ENCODE results near the gene RDH11.
A peak's percentile ranks its signal among the peaks of the same experiment; 100 is the strongest.

RDH11 gene

DNA sequence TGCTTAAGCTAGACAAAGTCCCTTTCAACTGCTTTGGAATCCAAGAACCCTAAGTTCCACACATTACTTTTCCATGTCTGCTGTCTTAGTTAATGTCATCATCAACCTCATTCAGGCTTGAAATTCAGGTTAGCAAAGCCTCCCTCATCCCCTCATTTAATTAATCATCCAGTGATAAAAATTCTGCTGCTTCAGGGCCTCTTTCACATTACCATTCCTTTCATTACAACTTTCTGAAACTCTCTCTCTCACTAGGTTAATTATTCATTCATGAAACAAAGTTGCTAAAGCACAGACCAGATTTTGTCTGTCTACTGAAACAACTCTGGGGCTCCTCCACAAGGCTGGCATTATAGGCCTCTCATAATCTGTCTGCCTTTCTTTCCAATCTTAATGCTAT, 11.7 kb downstream of the RDH11 start:
- H3K27ac Mint-ChIP-seq = no peak overlapping the region
- H3K27me3 Mint-ChIP-seq = no peaks in the 10 kb centered on the region
- DNase-seq (no peak), ATAC-seq (replicated peaks) (no peak)
- no peak overlapping the region for H3K4me3 Mint-ChIP-seq
- H3K36me3 Mint-ChIP-seq = peaks cover 43 to 66% of the 10 kb centered on the region in 2 donors
- peaks cover 13 to 22% of the 10 kb centered on the region in 2 donors for H3K4me1 Mint-ChIP-seq
- no peaks in the 10 kb centered on the region for H3K9me3 Mint-ChIP-seq

DNA sequence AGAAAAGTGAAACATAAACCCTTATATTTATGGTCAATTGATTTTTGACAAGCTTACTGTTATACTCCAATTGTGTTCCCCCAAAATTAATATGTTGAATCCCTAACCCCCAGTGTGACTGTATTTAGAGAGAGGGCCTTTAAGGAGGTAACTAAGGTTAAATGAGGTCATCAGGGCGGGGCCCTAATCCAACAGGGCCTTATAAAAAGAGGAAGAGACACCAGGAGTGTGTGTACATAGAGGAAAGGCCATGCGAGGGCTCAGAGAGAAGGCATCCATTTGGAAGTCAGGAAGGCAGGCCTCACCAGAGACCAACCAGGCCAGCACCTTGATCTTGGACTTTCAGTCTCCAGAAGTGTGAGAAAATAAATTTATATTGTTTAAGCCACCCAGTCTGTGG, 14.6 kb downstream of the RDH11 start:
- Mint-ChIP-seq H3K27me3 (no peaks in the 10 kb centered on the region), H3K27ac (peak overlapping the region; percentile 49), H3K36me3 (peaks cover 31 to 60% of the 10 kb centered on the region in 2 donors), H3K9me3 (no peaks in the 10 kb centered on the region), H3K4me1 (peaks cover 13 to 22% of the 10 kb centered on the region in 2 donors), H3K4me3 (no peak overlapping the region)
- DNase-seq = no peak
- ATAC-seq (replicated peaks) = peak; percentile 67 to 76

DNA sequence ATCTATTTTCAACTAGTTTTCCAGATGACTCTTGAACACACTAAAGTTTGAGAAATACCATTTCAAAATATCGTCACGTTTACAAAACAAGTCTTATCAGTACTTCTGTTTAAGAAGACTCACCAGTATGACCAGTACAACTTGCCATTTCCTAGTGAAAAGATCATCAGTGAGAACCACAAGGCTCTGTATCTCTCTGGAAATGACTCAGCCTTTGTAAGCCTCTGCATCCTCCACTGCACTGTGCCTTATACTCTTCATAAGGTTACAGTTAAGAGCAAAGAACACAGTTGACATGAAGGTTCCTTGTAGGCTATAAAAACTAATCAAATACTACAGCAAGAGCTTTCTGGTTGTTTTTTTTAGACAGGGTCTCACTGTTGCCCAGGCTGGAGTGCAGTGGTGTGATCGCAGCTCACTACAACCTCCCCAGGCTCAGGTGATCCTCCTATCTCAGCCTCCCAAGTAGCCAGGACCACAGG, 15.4 kb downstream of the RDH11 start:
- Mint-ChIP-seq H3K36me3 (peaks cover 28 to 52% of the 10 kb centered on the region in 2 donors), H3K4me1 (peaks cover 13 to 28% of the 10 kb centered on the region in 2 donors), H3K4me3 (no peak overlapping the region), H3K27me3 (no peaks in the 10 kb centered on the region), H3K9me3 (no peaks in the 10 kb centered on the region), H3K27ac (peak overlapping the region; percentile 49)
- ATAC-seq (replicated peaks) (peak; percentile 95), DNase-seq (no peak)

DNA sequence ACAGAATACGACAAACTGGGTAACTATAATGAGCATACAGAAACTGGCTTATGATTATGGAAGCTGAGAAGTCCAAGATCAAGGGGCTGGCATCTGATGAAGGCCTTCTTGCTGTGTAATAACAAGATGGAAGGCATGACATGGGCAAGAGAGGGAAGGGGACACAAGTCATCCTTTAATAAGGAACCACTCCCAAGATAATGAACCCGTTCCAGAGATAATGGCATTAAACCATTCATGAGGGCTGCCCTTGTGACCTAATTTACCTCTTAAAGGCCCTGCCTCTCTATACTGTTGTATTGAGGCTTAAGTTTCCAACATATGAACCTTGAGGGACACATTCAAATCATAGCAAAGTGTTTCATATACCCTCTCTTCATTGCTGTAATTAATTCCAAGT, 16.6 kb downstream of the RDH11 start:
- no peaks in the 10 kb centered on the region for H3K9me3 Mint-ChIP-seq
- ATAC-seq (replicated peaks) (no peak), DNase-seq (no peak)
- peaks cover 11 to 29% of the 10 kb centered on the region in 2 donors for H3K4me1 Mint-ChIP-seq
- no peak overlapping the region for H3K27ac Mint-ChIP-seq
- H3K27me3 Mint-ChIP-seq = no peaks in the 10 kb centered on the region
- no peak overlapping the region for H3K4me3 Mint-ChIP-seq
- peaks cover 26 to 44% of the 10 kb centered on the region in 2 donors for H3K36me3 Mint-ChIP-seq

DNA sequence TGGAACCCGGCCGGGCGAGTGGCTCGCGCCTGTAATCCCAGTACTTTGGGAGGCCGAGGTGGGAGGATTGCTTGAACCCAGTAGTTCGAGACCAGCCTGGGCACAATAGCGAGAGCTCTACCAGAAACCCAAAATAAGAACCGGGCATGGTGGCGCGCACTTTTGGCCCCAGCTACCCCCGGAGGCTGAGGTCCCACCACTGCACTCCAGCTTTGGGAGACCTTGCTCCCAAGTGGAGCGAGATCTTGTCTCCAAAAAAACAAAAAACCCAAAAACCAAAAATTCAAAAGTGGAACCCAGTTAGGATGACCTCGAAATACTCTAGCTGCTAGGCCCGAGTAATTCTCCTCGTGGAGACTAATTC, 20.4 kb downstream of the RDH11 start:
- Mint-ChIP-seq H3K9me3 (no peaks in the 10 kb centered on the region), H3K4me3 (peak overlapping the region; percentile 90), H3K27ac (peak overlapping the region; percentile 97), H3K27me3 (no peaks in the 10 kb centered on the region), H3K4me1 (peaks cover 14 to 42% of the 10 kb centered on the region in 2 donors), H3K36me3 (peaks cover 13 to 18% of the 10 kb centered on the region in 2 donors)
- DNase-seq = no peak
- peak in 1 of 2 donors; percentile 1 for ATAC-seq (replicated peaks)

DNA sequence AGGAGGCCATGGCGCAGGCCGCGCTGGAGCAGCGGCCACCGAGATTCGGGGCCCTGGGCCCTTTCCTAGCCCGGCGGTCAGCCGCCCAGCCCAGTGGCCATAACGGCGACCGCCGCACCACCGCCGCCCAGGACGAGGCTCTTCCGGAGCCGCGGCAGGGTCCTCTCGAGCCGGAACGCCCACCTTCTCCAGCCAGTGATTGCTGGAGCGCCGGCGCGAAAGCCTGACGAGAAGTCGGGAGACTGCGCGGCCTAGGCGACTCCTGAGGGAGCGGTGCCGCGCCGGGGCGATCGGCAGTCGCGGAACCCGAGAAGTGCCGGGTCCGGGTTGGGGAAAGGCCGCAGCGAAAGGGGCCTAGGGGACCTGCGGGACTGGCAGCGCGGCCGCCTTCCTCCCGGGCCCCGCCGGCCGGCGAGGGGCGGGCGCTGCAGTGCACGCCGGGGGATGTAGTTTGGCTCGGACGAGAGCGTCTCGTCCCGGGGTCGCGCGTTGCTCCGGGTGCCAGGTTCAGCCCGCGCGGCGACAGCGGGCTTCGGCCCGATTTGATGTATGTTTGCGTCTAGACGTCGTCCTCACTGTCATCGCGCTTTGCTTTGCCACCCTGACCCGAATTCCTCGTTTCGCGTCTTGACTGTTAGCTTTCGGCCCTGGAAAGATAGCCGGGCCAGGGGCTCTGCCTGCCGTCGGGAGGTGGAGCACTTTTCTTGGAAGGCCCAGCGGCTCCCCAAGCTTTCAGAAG, 20.9 kb downstream of the RDH11 start, which contains the start of gene VTI1B:
Gene VTI1B, minus strand, starts transcription at position 153 of the 739 bp plus-strand sequence. Its CDS starts 143 bp downstream, at position 10.
- no peaks in the 10 kb centered on the region for H3K27me3 Mint-ChIP-seq
- ATAC-seq (replicated peaks) (peak; percentile 95 to 97), DNase-seq (peak; percentile 78)
- H3K4me1 Mint-ChIP-seq = peaks cover 16 to 40% of the 10 kb centered on the region in 2 donors
- no peaks in the 10 kb centered on the region for H3K9me3 Mint-ChIP-seq
- peak within 1 kb of the TSS; percentile 90 for H3K4me3 Mint-ChIP-seq
- peak within 1 kb of the TSS; percentile 97 for H3K27ac Mint-ChIP-seq
- H3K36me3 Mint-ChIP-seq = peaks cover 13 to 18% of the 10 kb centered on the region in 2 donors

DNA sequence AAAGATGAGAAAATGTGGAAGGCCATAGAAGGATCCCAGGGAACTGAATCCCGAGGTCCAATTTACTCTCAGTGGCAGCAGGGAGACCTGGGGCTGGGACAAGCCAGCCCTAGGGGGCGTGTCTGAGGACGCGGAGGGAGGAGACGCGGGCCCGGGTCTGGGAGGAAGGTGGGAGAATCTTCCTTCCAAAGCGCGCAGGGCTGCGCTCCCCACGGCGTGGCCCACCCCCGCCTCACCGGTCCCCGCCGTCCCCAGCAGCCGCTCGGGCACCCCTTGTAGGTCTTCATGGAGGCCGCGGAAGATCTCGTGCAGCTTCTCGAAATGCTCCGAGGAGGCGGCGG, 21.5 kb downstream of the RDH11 start:
- H3K9me3 Mint-ChIP-seq = no peaks in the 10 kb centered on the region
- H3K4me1 Mint-ChIP-seq = peaks cover 16 to 46% of the 10 kb centered on the region in 2 donors
- peak overlapping the region; percentile 97 for H3K27ac Mint-ChIP-seq
- H3K36me3 Mint-ChIP-seq = peaks cover 13 to 18% of the 10 kb centered on the region in 2 donors
- ATAC-seq (replicated peaks) (peak; percentile 50 to 53), DNase-seq (peak; percentile 16)
- no peaks in the 10 kb centered on the region for H3K27me3 Mint-ChIP-seq
- H3K4me3 Mint-ChIP-seq = peak overlapping the region; percentile 90

DNA sequence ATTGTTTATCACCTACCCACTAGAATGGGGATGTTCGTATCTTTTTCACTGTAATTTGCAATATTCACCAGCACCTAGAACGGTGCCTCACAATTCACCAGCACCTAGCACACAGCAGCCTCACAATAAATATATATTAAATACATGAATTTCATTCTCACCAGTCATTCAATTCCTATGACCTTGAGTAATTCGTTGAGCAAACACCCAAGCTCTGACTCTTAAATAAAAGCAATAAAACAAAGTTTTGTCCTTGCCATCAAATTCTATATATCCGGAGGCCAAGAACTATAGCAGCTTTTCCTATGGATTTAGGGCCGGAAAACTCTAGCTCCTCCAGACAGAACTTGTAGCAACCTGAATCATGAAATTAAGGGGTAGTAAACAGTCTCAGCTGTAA, 22.1 kb downstream of the RDH11 start:
- no peaks in the 10 kb centered on the region for H3K27me3 Mint-ChIP-seq
- H3K4me1 Mint-ChIP-seq = peaks cover 17 to 52% of the 10 kb centered on the region in 2 donors
- H3K27ac Mint-ChIP-seq = no peak overlapping the region
- H3K36me3 Mint-ChIP-seq = peaks cover 13 to 15% of the 10 kb centered on the region in 2 donors
- DNase-seq (no peak), ATAC-seq (replicated peaks) (no peak)
- peak overlapping the region; percentile 90 for H3K4me3 Mint-ChIP-seq
- H3K9me3 Mint-ChIP-seq = no peaks in the 10 kb centered on the region

DNA sequence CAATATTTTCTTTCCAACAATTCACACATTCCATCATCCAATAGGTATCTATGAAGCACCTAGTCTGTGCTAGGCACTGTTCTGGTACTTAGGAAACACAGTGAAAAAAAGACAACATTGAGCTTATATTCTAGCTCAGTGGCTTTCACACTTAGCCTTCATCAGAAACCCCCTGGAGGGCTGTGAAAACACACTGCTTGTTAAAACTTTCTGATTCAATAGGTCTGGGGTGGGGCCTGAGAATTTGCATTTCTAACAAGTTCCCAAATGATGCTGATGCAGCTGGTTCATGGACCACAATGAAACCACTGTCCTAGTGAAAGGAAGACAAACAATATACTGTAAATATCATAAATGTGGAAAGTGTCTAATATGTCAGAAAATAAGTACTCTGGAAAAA, 27.0 kb downstream of the RDH11 start:
- no peak overlapping the region for H3K4me3 Mint-ChIP-seq
- ATAC-seq (replicated peaks) (peak; percentile 36 to 48), DNase-seq (no peak)
- H3K36me3 Mint-ChIP-seq = peaks cover 3 to 4% of the 10 kb centered on the region in 2 donors
- no peaks in the 10 kb centered on the region for H3K27me3 Mint-ChIP-seq
- H3K4me1 Mint-ChIP-seq = peaks cover 31 to 65% of the 10 kb centered on the region in 2 donors
- H3K9me3 Mint-ChIP-seq = no peaks in the 10 kb centered on the region
- no peak overlapping the region for H3K27ac Mint-ChIP-seq

DNA sequence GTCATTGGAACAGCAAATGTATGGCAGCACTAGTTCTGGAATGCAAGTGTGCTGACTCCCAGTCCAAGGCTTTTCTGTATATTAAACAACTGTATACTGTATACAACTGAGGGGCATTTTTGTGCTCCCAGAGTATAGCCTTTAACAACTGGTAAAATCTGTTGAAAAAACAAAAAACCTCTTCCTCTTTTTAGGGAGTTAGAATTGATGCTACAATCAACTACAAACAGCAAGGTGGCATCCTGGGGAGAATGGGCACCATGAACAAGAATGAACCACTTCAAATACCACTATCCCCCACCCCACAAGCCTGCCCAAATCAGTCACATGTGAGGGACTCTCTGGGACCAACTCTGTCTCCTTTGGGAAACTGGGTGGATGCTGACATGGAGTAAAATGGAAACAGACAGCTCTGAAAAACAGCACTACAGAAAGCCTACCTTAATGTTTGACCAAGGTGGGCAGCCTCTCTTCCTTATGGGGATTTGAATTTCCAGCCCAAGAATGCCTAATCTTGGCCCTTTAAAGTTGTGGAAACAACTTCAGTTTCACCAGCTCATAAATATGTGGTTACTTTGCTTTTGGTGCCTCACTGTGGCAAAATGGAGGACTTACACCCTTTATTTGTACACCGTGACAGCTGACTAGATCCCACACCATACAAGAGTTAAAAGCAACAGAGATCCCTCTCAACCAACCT, 28.7 kb downstream of the RDH11 start:
- peaks cover 24 to 51% of the 10 kb centered on the region in 2 donors for H3K4me1 Mint-ChIP-seq
- peak overlapping the region; percentile 82 for H3K27ac Mint-ChIP-seq
- DNase-seq (no peak), ATAC-seq (replicated peaks) (peak; percentile 83 to 86)
- peaks cover 7 to 8% of the 10 kb centered on the region in 2 donors for H3K36me3 Mint-ChIP-seq
- H3K4me3 Mint-ChIP-seq = no peak overlapping the region
- no peaks in the 10 kb centered on the region for H3K9me3 Mint-ChIP-seq
- no peaks in the 10 kb centered on the region for H3K27me3 Mint-ChIP-seq

DNA sequence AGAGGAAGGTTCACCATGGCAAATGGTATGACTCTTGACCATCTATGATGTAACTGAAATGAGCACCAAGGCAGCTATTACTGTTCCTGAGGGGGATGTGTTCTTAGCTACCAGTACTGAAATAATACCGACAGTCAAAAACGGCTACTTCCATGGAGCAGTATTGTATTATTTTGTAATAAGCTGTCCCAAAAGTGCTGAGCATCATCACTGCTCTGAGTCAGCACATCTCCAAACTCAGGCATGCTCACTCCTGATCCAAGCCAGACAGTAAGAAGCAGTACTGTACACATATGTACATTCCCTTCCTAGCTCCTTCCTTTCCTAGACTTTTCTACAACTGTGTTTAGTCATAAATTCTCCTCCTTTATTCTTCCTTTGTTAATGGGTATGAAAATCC, 29.7 kb downstream of the RDH11 start:
- DNase-seq (no peak), ATAC-seq (replicated peaks) (no peak)
- Mint-ChIP-seq H3K4me1 (peaks cover 24 to 47% of the 10 kb centered on the region in 2 donors), H3K27me3 (no peaks in the 10 kb centered on the region), H3K9me3 (no peaks in the 10 kb centered on the region), H3K36me3 (peaks cover 7 to 8% of the 10 kb centered on the region in 2 donors), H3K27ac (no peak overlapping the region), H3K4me3 (no peak overlapping the region)

DNA sequence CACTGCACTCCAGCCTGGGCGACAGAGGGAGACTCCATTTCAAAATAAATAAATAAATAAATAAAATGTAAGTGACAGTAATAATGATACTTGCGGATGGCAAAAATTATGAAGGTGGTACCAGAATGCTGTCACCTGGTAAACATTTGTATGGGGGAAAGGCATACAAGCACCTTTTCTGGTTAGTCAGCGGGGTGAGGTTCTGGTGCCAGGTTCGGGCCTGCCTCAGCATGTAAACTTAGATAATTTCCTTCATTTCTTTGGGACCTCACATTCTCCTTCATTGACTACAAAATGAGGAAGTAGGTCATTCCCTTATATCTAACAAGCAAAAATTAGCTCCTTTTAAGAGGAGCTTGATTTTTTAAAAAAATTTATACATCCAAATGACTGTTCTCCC, 31.9 kb downstream of the RDH11 start:
- ATAC-seq (replicated peaks) = no peak
- H3K4me3 Mint-ChIP-seq = no peak overlapping the region
- no peaks in the 10 kb centered on the region for H3K9me3 Mint-ChIP-seq
- peaks cover 7 to 13% of the 10 kb centered on the region in 2 donors for H3K36me3 Mint-ChIP-seq
- no peaks in the 10 kb centered on the region for H3K27me3 Mint-ChIP-seq
- no peak for DNase-seq
- H3K4me1 Mint-ChIP-seq = peaks cover 19 to 28% of the 10 kb centered on the region in 2 donors
- no peak overlapping the region for H3K27ac Mint-ChIP-seq

DNA sequence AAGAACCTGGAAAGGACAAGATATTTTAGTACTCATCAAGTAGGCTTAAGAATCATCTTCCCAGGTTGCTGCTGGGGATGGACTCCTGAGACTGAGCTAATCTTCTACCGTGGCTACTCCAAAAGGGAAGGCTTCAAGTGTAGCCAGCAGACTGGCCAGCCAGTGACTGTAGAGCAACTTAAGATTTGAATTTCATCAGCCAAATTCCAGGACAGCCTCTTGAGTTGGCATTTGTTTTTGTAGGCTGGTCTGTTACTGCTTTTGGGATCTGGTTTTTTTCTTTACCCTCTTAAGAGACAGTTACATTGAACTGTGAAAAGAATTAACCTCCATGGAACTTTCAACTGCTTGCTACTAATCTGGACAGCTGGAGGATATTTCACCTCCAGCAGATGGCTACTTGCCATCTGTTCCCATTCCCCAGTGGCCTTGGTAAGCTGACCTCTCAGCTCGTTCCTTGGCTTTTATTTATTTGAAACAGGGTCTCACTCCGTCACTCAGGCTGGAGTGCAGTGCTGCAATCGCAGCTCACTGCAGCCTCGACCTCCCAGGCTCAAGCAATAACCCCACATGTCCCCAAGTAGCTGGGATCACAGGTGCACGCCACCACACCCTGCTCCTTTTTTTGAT, 41.8 kb downstream of the RDH11 start:
- no peak overlapping the region for H3K4me3 Mint-ChIP-seq

DNA sequence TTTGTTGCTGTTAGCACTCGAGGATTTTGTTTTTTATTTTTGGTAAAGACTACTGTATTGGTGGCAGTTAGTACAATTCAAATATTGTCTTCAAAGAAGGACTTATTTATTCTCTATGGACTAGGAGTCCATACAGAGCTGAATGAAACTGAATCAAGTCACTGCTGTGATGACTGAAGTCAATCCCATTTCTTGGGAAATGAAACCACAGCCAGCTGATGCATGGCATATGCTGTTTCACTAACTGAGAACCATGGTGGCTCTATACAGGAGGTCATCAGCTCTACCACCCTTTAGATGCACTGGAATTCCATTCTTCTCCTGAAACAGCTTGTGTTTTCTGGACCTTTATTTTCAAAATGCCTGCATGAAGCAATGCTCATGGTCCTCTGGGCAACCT, 43.4 kb downstream of the RDH11 start:
- no peak overlapping the region for H3K27ac Mint-ChIP-seq
- no peaks in the 10 kb centered on the region for H3K27me3 Mint-ChIP-seq
- ATAC-seq (replicated peaks) = peak in 1 of 2 donors; percentile 45

More for the DNA sequence above, 41.8 kb downstream of the RDH11 start:
- H3K4me1 Mint-ChIP-seq = no peaks in the 10 kb centered on the region
- H3K27me3 Mint-ChIP-seq = no peaks in the 10 kb centered on the region
- H3K36me3 Mint-ChIP-seq = peaks cover 14 to 37% of the 10 kb centered on the region in 2 donors
- H3K27ac Mint-ChIP-seq = no peak overlapping the region
- no peak for ATAC-seq (replicated peaks)
- no peak for DNase-seq
- H3K9me3 Mint-ChIP-seq = no peaks in the 10 kb centered on the region

More for the DNA sequence above, 43.4 kb downstream of the RDH11 start:
- DNase-seq = no peak
- H3K4me1 Mint-ChIP-seq = no peaks in the 10 kb centered on the region
- H3K9me3 Mint-ChIP-seq = no peaks in the 10 kb centered on the region
- no peak overlapping the region for H3K4me3 Mint-ChIP-seq
- H3K36me3 Mint-ChIP-seq = peaks cover 9 to 31% of the 10 kb centered on the region in 2 donors
